Panc1 (cell line): ENCODE results near the gene ANXA6.

Experiments used
- CTCF ChIP-seq: fragments of 450-650 bp; IDR thresholded peaks from 2 replicates; pipeline ENCODE4 v1.5.1; 2017; ENCODE audit warnings: mild to moderate bottlenecking
- POLR2AphosphoS5 ChIP-seq: IDR thresholded peaks from 2 replicates; pipeline ENCODE4 v1.6.1; 2012; ENCODE audit warnings: mild to moderate bottlenecking, low read depth, low read length, moderate library complexity
- REST ChIP-seq, 2 experiments: IDR thresholded peaks; 2 replicates each; pipeline ENCODE4 v1.6.1; 2011 to 2012; ENCODE audit warnings: low read depth in 2 of 2, control low read depth in 1 of 2, low read length in 1 of 2, mild to moderate bottlenecking in 1 of 2, moderate library complexity in 1 of 2; ENCODE audit not compliant: insufficient read depth in 1 of 2
- SIN3A ChIP-seq: IDR thresholded peaks from 2 replicates; pipeline ENCODE4 v1.6.1; 2012; ENCODE audit warnings: low read depth, mild to moderate bottlenecking, low read length, moderate library complexity, borderline replicate concordance; ENCODE audit not compliant: insufficient read depth

GRCh38 chr5:151167022-151167421 lies 9.4 kb upstream of the ANXA6 start:
- no peak for TF ChIP-seq CTCF
- no peak for TF ChIP-seq POLR2AphosphoS5
- TF ChIP-seq SIN3A, result no peak
- no peak for TF ChIP-seq REST (IDR thresholded peaks at IDR 0.05; ENCODE audit: insufficient read depth in 1 of 2, low read depth in 2 of 2, low read length in 1 of 2)
